CD14-positive monocyte (primary cell): ENCODE results near the gene DIAPH2. TPM values are rescaled to one million over a fixed set of nuclear protein-coding genes. Genes with fewer than 3 reads are reported as not detected.

Experiments used
- DNase-seq, 3 donors: peaks; one replicate each; pipeline ENCODE4 v3.0.0-alpha.2; 2011 to 2022
- H2AFZ ChIP-seq: 2 replicates; pipeline ENCODE4 v1.6.0; 2012; ENCODE audit warnings: mild to moderate bottlenecking, low read depth, low read length, inconsistent platforms; ENCODE audit not compliant: insufficient read depth, poor library complexity, severe bottlenecking
- H3K27ac ChIP-seq, 2 donors: 1 replicate in 1 of 2; 2 replicates in 1 of 2; pipeline ENCODE4 v1.5.1; 2012 to 2013; ENCODE audit warnings: low read length in 2 of 2, control low read depth in 1 of 2, inconsistent platforms in 1 of 2, low read depth in 1 of 2, mild to moderate bottlenecking in 1 of 2
- H3K27me3 ChIP-seq, 2 donors: one replicate each; pipeline versions ENCODE4 v1.6.0 to v1.6.1; 2011 to 2013; ENCODE audit warnings: low read length in 2 of 2; ENCODE audit not compliant: control insufficient read depth in 2 of 2, insufficient read depth in 2 of 2
- H3K36me3 ChIP-seq, 2 donors: replicated peaks in 1 of 2; 1 replicate in 1 of 2; 2 replicates in 1 of 2; pipeline versions ENCODE4 v1.5.1 to v1.6.1; 2012 to 2013; ENCODE audit warnings: low read length in 2 of 2, control low read depth in 1 of 2, inconsistent platforms in 1 of 2, mild to moderate bottlenecking in 1 of 2; ENCODE audit not compliant: insufficient read depth in 2 of 2, control insufficient read depth in 1 of 2
- H3K4me1 ChIP-seq, 2 donors: 1 replicate in 1 of 2; 2 replicates in 1 of 2; pipeline versions ENCODE4 v1.5.1 to v1.6.1; 2012 to 2013; ENCODE audit warnings: low read length in 2 of 2, control low read depth in 1 of 2, inconsistent platforms in 1 of 2, mild to moderate bottlenecking in 1 of 2, moderate library complexity in 1 of 2; ENCODE audit not compliant: insufficient read depth in 2 of 2, control insufficient read depth in 1 of 2
- H3K4me2 ChIP-seq: replicated peaks from 2 replicates; pipeline ENCODE3; 2012; ENCODE audit warnings: low read length, moderate library complexity, mild to moderate bottlenecking; ENCODE audit not compliant: poor library complexity, severe bottlenecking; ENCODE audit errors: extremely low read depth
- H3K4me3 ChIP-seq, 3 experiments: fragments of 200-600 bp in 1 of 3; sonication (generic) in 1 of 3; replicated peaks in 1 of 3; 1 replicate in 2 of 3; 2 replicates in 1 of 3; pipeline ENCODE4 v1.5.1; 2011 to 2013; ENCODE audit warnings: low read length in 3 of 3, mild to moderate bottlenecking in 3 of 3, control low read depth in 2 of 3, low read depth in 2 of 3, inconsistent platforms in 1 of 3, moderate library complexity in 1 of 3
- H3K79me2 ChIP-seq: 2 replicates; pipeline ENCODE4 v1.6.0; 2012; ENCODE audit warnings: mild to moderate bottlenecking, control low read depth, inconsistent platforms, low read length, moderate library complexity; ENCODE audit not compliant: insufficient read depth
- H3K9ac ChIP-seq: 2 replicates; pipeline ENCODE4 v1.6.0; 2017; ENCODE audit warnings: low read length, mild to moderate bottlenecking; ENCODE audit not compliant: insufficient read depth, poor library complexity, severe bottlenecking
- H3K9me3 ChIP-seq, 2 donors: replicated peaks in 1 of 2; 1 replicate in 1 of 2; 2 replicates in 1 of 2; pipeline versions ENCODE4 v1.5.1 to v1.6.1; 2012 to 2013; ENCODE audit warnings: low read length in 2 of 2, control low read depth in 1 of 2; ENCODE audit not compliant: control insufficient read depth in 1 of 2, insufficient read depth in 1 of 2
- H4K20me1 ChIP-seq: 2 replicates; pipeline ENCODE4 v1.6.0; 2012; ENCODE audit warnings: mild to moderate bottlenecking, low read length, control low read depth, moderate library complexity; ENCODE audit not compliant: insufficient read depth
- H3K27ac Mint-ChIP-seq, 7 donors: one replicate each; pipeline ENCODE4 v1.8.0; 2020; ENCODE audit warnings: mild to moderate bottlenecking in 7 of 7, mixed read lengths in 7 of 7, moderate library complexity in 6 of 7, inconsistent platforms in 2 of 7
- H3K27me3 Mint-ChIP-seq, 3 donors: one replicate each; pipeline ENCODE4 v1.8.0; 2021 to 2022; ENCODE audit warnings: low read depth in 3 of 3, mild to moderate bottlenecking in 3 of 3, mixed read lengths in 3 of 3, moderate library complexity in 3 of 3, inconsistent platforms in 1 of 3
- H3K36me3 Mint-ChIP-seq, 2 donors: one replicate each; pipeline ENCODE4 v1.8.0; 2020; ENCODE audit warnings: mixed read lengths in 2 of 2, inconsistent platforms in 1 of 2, mild to moderate bottlenecking in 1 of 2
- H3K4me1 Mint-ChIP-seq: one replicate; pipeline ENCODE4 v1.8.0; 2020; ENCODE audit warnings: mild to moderate bottlenecking, mixed read lengths
- H3K4me3 Mint-ChIP-seq, 2 donors: one replicate each; pipeline ENCODE4 v1.8.0; 2020; ENCODE audit warnings: mild to moderate bottlenecking in 2 of 2, mixed read lengths in 2 of 2, moderate library complexity in 1 of 2
- H3K9me3 Mint-ChIP-seq, 7 donors: one replicate each; pipeline ENCODE4 v1.8.0; 2020 to 2022; ENCODE audit warnings: mixed read lengths in 7 of 7, mild to moderate bottlenecking in 6 of 7, moderate library complexity in 6 of 7, inconsistent platforms in 2 of 7
- CTCF ChIP-seq: fragments of 200-600 bp; IDR thresholded peaks from one replicate; pipeline ENCODE4 v1.8.0; 2022; ENCODE audit warnings: antibody characterized with exemption, mild to moderate bottlenecking
- WGBS: methylation state at CpG from one replicate; pipeline ENCODE4 v1.1.5; 2013; ENCODE audit warnings: missing lambda C conversion rate; ENCODE audit not compliant: insufficient coverage; 5-methylcytosine and 5-hydroxymethylcytosine counted together
- intact Hi-C, 2 donors: fragments of 100-400 bp; cut with micrococcal nuclease; formaldehyde crosslinking; loops; one replicate each; pipeline versions ENCODE4 v1.15.0 to v1.15.1; 2023
- polyA plus RNA-seq, 3 donors: library from polyadenylated mRNA; depleted of rRNA in 1 of 3; unstranded in 2 of 3; stranded (reverse) in 1 of 3; fragments of 300-500 nt in 2 of 3; fragments of >200 nt in 1 of 3; fragmentation: Illumina TruSeq in 2 of 3; gene quantifications; 1 replicate in 2 of 3; 2 replicates in 1 of 3; pipeline ENCODE4 v1.2.3, GENCODE V29; 2012 to 2021

DIAPH2 gene
- polyA plus RNA-seq, 3 donors, result 9.5 to 20.5 (median 11.4) TPM

GRCh38 chrX:96982161-96982560, 297.5 kb downstream of the DIAPH2 start:
- Histone ChIP-seq H3K4me2 (no peak overlapping the region), H3K36me3 (peaks cover 6 to 17% of the 10 kb centered on the region in 2 donors), H3K79me2 (no peaks in the 10 kb centered on the region), H3K4me1 (no peaks in the 10 kb centered on the region), H3K9ac (no peak overlapping the region), H2AFZ (no peak overlapping the region), H3K9me3 (no peaks in the 10 kb centered on the region), H3K27ac (no peak overlapping the region), H3K27me3 (no peaks in the 10 kb centered on the region), H3K4me3 (no peak overlapping the region), H4K20me1 (no peaks in the 10 kb centered on the region)
- Mint-ChIP-seq H3K27me3 (no peaks in the 10 kb centered on the region), H3K4me3 (no peak overlapping the region), H3K27ac (no peak overlapping the region), H3K36me3 (peaks cover 4 to 6% of the 10 kb centered on the region in 2 donors), H3K4me1 (no peaks in the 10 kb centered on the region), H3K9me3 (no peaks in the 10 kb centered on the region)
- intact Hi-C loops, result no loop called here
- no peak for DNase-seq
- WGBS, result no CpG with 5 or more reads among the region's 1 CpG
- no peak for TF ChIP-seq CTCF

- H3K36me3 ChIP-seq, result peaks cover 2 to 7% of the 10 kb centered on the region in 2 donors
- no peak for DNase-seq
- H3K27me3 ChIP-seq, result no peaks in the 10 kb centered on the region
- H3K27ac ChIP-seq, result no peak overlapping the region
- no peaks in the 10 kb centered on the region for H3K4me1 ChIP-seq
- no peak overlapping the region for H3K4me2 ChIP-seq
- H3K27ac Mint-ChIP-seq, result no peak overlapping the region
- no peak overlapping the region for H3K4me3 ChIP-seq
- H3K9me3 Mint-ChIP-seq, result no peaks in the 10 kb centered on the region
- no peaks in the 10 kb centered on the region for H3K27me3 Mint-ChIP-seq
- H3K4me3 Mint-ChIP-seq, result no peak overlapping the region
- no peaks in the 10 kb centered on the region for H3K9me3 ChIP-seq
- peaks cover 4% of the 10 kb centered on the region in 2 donors for H3K36me3 Mint-ChIP-seq
- no peaks in the 10 kb centered on the region for H3K4me1 Mint-ChIP-seq
- no peak for TF ChIP-seq CTCF
- no CpG with 5 or more reads among the region's 3 CpGs for WGBS
- no peaks in the 10 kb centered on the region for H3K79me2 ChIP-seq
- H3K9ac ChIP-seq, result no peak overlapping the region
- H2AFZ ChIP-seq, result no peak overlapping the region
- no peaks in the 10 kb centered on the region for H4K20me1 ChIP-seq
- intact Hi-C loops, result no loop called here
Observed at GRCh38 chrX:96984538-96984937, 299.9 kb downstream of the DIAPH2 start.
